Heart right ventricle (tissue), 16 donors: ENCODE measurements around the gene ANKRD6. TPM values are rescaled to one million over a fixed set of nuclear protein-coding genes. Genes with fewer than 3 reads are reported as not detected.

ENCODE experiments used
- ATAC-seq, 8 donors: fragments of 200-7000 bp; cut with Tn5 transposase; one replicate each; pipeline ENCODE4 v1.9.1; 2020; ENCODE audit warnings: mild to moderate bottlenecking in 8 of 8, moderate library complexity in 8 of 8, moderate number of reproducible peaks in 1 of 8
- DNase-seq, 2 donors: peaks; one replicate each; pipeline ENCODE4 v3.0.0-alpha.2; 2020
- H3K27ac ChIP-seq, 10 donors: fragments of 200-600 bp; sonication (generic) in 2 of 10; one replicate each; pipeline versions ENCODE4 v1.5.0 to v1.8.0; 2020 to 2022; ENCODE audit warnings: mild to moderate bottlenecking in 3 of 10
- H3K27me3 ChIP-seq, 7 donors: fragments of 200-600 bp; one replicate each; pipeline ENCODE4 v1.8.0; 2021 to 2022; ENCODE audit warnings: mild to moderate bottlenecking in 2 of 7
- H3K36me3 ChIP-seq, 9 donors: fragments of 200-600 bp; sonication (generic) in 1 of 9; one replicate each; pipeline versions ENCODE4 v1.5.0 to v1.8.0; 2020 to 2022; ENCODE audit warnings: mild to moderate bottlenecking in 2 of 9
- H3K4me1 ChIP-seq, 9 donors: fragments of 200-600 bp; sonication (generic) in 1 of 9; one replicate each; pipeline versions ENCODE4 v1.5.0 to v1.8.0; 2020 to 2022; ENCODE audit warnings: mild to moderate bottlenecking in 4 of 9
- H3K4me3 ChIP-seq, 10 donors: fragments of 200-600 bp; sonication (generic) in 2 of 10; one replicate each; pipeline versions ENCODE4 v1.5.0 to v1.8.0; 2020 to 2022; ENCODE audit warnings: mild to moderate bottlenecking in 7 of 10, moderate library complexity in 2 of 10
- H3K9me3 ChIP-seq, 11 donors: fragments of 200-600 bp in 10 of 11; sonication (generic) in 2 of 11; one replicate each; pipeline versions ENCODE4 v1.5.0 to v1.8.0; 2013 to 2022; ENCODE audit warnings: mild to moderate bottlenecking in 2 of 11, control low read depth in 1 of 11, moderate library complexity in 1 of 11
- CTCF ChIP-seq, 9 donors: fragments of 200-600 bp; sonication (generic) in 2 of 9; IDR thresholded peaks; one replicate each; pipeline versions ENCODE4 v1.5.0 to v1.8.0; 2021 to 2022; ENCODE audit warnings: antibody characterized with exemption in 9 of 9, mild to moderate bottlenecking in 5 of 9, moderate library complexity in 1 of 9
- WGBS, 2 donors: extraction: QIAGEN DNeasy Blood & Tissue Kit; methylation state at CpG; one replicate each; pipeline ENCODE4 v1.1.7; 2013; ENCODE audit warnings: inconsistent platforms in 1 of 2; 5-methylcytosine and 5-hydroxymethylcytosine counted together
- intact Hi-C, 10 donors: fragments of 100-400 bp; cut with DNase I; formaldehyde crosslinking; loops; one replicate each; pipeline versions ENCODE4 v1.11.1 to v1.14.2; 2022
- polyA plus RNA-seq, 2 donors: library from polyadenylated mRNA; stranded (reverse); fragments of 200-250 nt; gene quantifications; one replicate each; pipeline ENCODE4 v1.2.3, GENCODE V29; 2013
- total RNA-seq, 10 donors: library from RNA; stranded (reverse); fragmentation: NEBNext Ultra II Directional in 3 of 10; extraction: Animal tissue kit (Norgen Biotek cat#: 25700) in 3 of 10; gene quantifications; one replicate each; pipeline versions ENCODE4 v1.2.1 to v1.2.4, GENCODE V29; 2021 to 2023
- donor health status: Arrhythmogenic right ventricular cardiomyopathy.
- donor health status: ischemic (EF 13 %, LVEDD 7.1; RV severe dilation, severe dysfunction).
- donor health status: healthy with polysubstance abuse.
- donor health status: DM: no; HTN: yes; CAD: no.
- donor health status: DM: no; HTN: no; CAD: no.
- donor health status: ischemic (EF 25% LVEDD 6.9; RV normal size, moderate dysfunction).
- donor health status: ischemic (EF 25% LVEDD 5.7; RV mildly dilated, moderate dysfunction).
- donor health status: healthy.
- donor health status: DM: yes; HTN: yes; CAD: no.
- donor health status: Ischemic cardiomyopathy.
- donor health status: ischemic (EF 35%, LVEDD 5.7; RV mildly dilated, moderate dysfunction).
- donor health status: nonischemic (EF 11% LVEDD 7.7; RV severe dilation, severe dysfunction).
- donor health status: DM: yes; HTN: yes; CAD: no.
- donor health status: PGD.
- donor health status: ischemic (EF 29% LVEDD 5.4; RV normal size, mild dysfunction).
- donor health status: nonischemic (EF 23%, LVEDD 6.1; RV moderate dilation, normal function).

The ANKRD6 gene
- total and polyA plus RNA-seq, 12 donors: 2.0 to 18.2 (median 9.6) TPM

- no peak for DNase-seq
- no peak for ATAC-seq
- intact Hi-C loops: loop anchor here in 2 of 10 donors (5.0 to 10.0 kb wide), 2 partner anchors 61 to 164 kb away; partner anchors contain the start of gene ANKRD6 (in 1 of the 2)
Observed at GRCh38 chr6:89596056-89596455, 163.1 kb downstream of the ANKRD6 start.

GRCh38 chr6:89596484-89596883 lies 163.5 kb downstream of the ANKRD6 start:
- Histone ChIP-seq H3K4me1 (peaks cover 0 to 23% (median 3%) of the 10 kb centered on the region in 9 donors), H3K36me3 (no peaks in the 10 kb centered on the region), H3K9me3 (no peaks in the 10 kb centered on the region), H3K27ac (no peak overlapping the region), H3K27me3 (no peaks in the 10 kb centered on the region), H3K4me3 (no peak overlapping the region)
- 96 to 98% methylated on average over 1 of the region's 1 CpG for WGBS, 2 donors
- no peak for TF ChIP-seq CTCF (IDR thresholded peaks at IDR 0.05)
- intact Hi-C loops: loop anchor here in 2 of 10 donors (5.0 to 10.0 kb wide), 2 partner anchors 62 to 164 kb away; partner anchors contain the start of gene ANKRD6 (in 1 of the 2)
- ATAC-seq: peak in 1 of 8 donors; percentile 54
- DNase-seq: no peak

More at GRCh38 chr6:89596056-89596455, 163.1 kb downstream of the ANKRD6 start:
- no peak for TF ChIP-seq CTCF (IDR thresholded peaks at IDR 0.05)
- Histone ChIP-seq H3K27me3 (no peaks in the 10 kb centered on the region), H3K27ac (no peak overlapping the region), H3K4me3 (no peak overlapping the region), H3K36me3 (no peaks in the 10 kb centered on the region), H3K4me1 (peaks cover 0 to 23% (median 3%) of the 10 kb centered on the region in 9 donors), H3K9me3 (no peaks in the 10 kb centered on the region)
- WGBS, 2 donors: 87 to 90% methylated on average over 2 of the region's 2 CpGs

GRCh38 chr6:89597372-89597771 lies 164.4 kb downstream of the ANKRD6 start:
- no peak overlapping the region for H3K4me3 ChIP-seq
- peaks cover 0 to 3% (median 0%) of the 10 kb centered on the region in 9 donors for H3K36me3 ChIP-seq
- H3K4me1 ChIP-seq: peaks cover 0 to 23% (median 3%) of the 10 kb centered on the region in 9 donors
- intact Hi-C loops: loop anchor here in 2 of 10 donors (5.0 to 10.0 kb wide), 2 partner anchors 63 to 165 kb away; partner anchors contain the start of gene ANKRD6 (in 1 of the 2)
- no peaks in the 10 kb centered on the region for H3K27me3 ChIP-seq
- TF ChIP-seq CTCF (IDR thresholded peaks at IDR 0.05): no peak
- ATAC-seq (no peak), DNase-seq (no peak)
- H3K9me3 ChIP-seq: no peaks in the 10 kb centered on the region
- no peak overlapping the region for H3K27ac ChIP-seq
- 73 to 93% methylated on average over 2 of the region's 2 CpGs for WGBS, 2 donors

- no peaks in the 10 kb centered on the region for H3K9me3 ChIP-seq
- whole genome bisulfite sequencing, 2 donors: 50 to 55% methylated on average over 3 of the region's 3 CpGs
- peaks cover 0 to 3% (median 0%) of the 10 kb centered on the region in 9 donors for H3K36me3 ChIP-seq
- peak in 5 of 9 donors; percentile 11 to 47 (median 37) for TF ChIP-seq CTCF (IDR thresholded peaks at IDR 0.05)
- peaks cover 0 to 23% (median 3%) of the 10 kb centered on the region in 9 donors for H3K4me1 ChIP-seq
- DNase-seq (no peak), ATAC-seq (peak in 2 of 8 donors; percentile 22 to 48)
- H3K27me3 ChIP-seq: no peaks in the 10 kb centered on the region
- intact Hi-C loops: loop anchor here in 2 of 10 donors (5.0 to 10.0 kb wide), 2 partner anchors 63 to 166 kb away; partner anchors contain the start of gene ANKRD6 (in 1 of the 2)
- no peak overlapping the region for H3K27ac ChIP-seq
- no peak overlapping the region for H3K4me3 ChIP-seq
Observed at GRCh38 chr6:89597988-89598387, 165.0 kb downstream of the ANKRD6 start.
